HepG2 (cell line): ENCODE measurements around the gene TMCC2. TPM values are rescaled to one million over a fixed set of nuclear protein-coding genes. Genes with fewer than 3 reads are reported as not detected.
A peak's percentile ranks its signal among the peaks of the same experiment; 100 is the strongest.

ENCODE experiments used
- BCLAF1 ChIP-seq: fragments of 450-650 bp; IDR thresholded peaks from 2 replicates; pipeline ENCODE4 v1.6.1; 2017; ENCODE audit warnings: mild to moderate bottlenecking
- ELF1 ChIP-seq: sonication (generic); formaldehyde crosslinking; IDR thresholded peaks from 2 replicates; pipeline ENCODE4 v1.4.0; 2020; ENCODE audit warnings: missing genetic modification reagents
- GFI1 ChIP-seq: sonication (generic); formaldehyde crosslinking; IDR thresholded peaks from 2 replicates; pipeline ENCODE4 v1.5.0; 2020; ENCODE audit warnings: missing genetic modification reagents, mild to moderate bottlenecking, borderline replicate concordance
- GLMP ChIP-seq: sonication (generic); formaldehyde crosslinking; IDR thresholded peaks from 2 replicates; pipeline ENCODE4 v1.9.0; 2021; ENCODE audit warnings: missing genetic modification reagents, mild to moderate bottlenecking, borderline replicate concordance
- ISL2 ChIP-seq: sonication (generic); formaldehyde crosslinking; IDR thresholded peaks from 2 replicates; pipeline ENCODE4 v1.5.0; 2020; ENCODE audit warnings: missing genetic modification reagents
- MIER3 ChIP-seq: IDR thresholded peaks from 2 replicates; pipeline ENCODE4 v1.6.1; 2016; ENCODE audit warnings: missing compliant biosample characterization, borderline replicate concordance
- NR1H2 ChIP-seq: sonication (generic); formaldehyde crosslinking; IDR thresholded peaks from 2 replicates; pipeline ENCODE4 v1.8.1; 2022; ENCODE audit warnings: low read depth, missing genetic modification reagents, borderline replicate concordance
- NRL ChIP-seq: sonication (generic); formaldehyde crosslinking; IDR thresholded peaks from 2 replicates; pipeline ENCODE4 v1.5.0; 2020; ENCODE audit warnings: missing genetic modification reagents, mild to moderate bottlenecking, moderate library complexity, borderline replicate concordance
- PHF5A ChIP-seq: IDR thresholded peaks from one replicate; pipeline ENCODE4 v1.6.1; 2018; ENCODE audit warnings: low read depth, missing genetic modification reagents; ENCODE audit not compliant: unreplicated experiment
- SALL2 ChIP-seq: sonication (generic); formaldehyde crosslinking; IDR thresholded peaks from 2 replicates; pipeline ENCODE4 v1.8.1; 2023; ENCODE audit warnings: mild to moderate bottlenecking, missing genetic modification reagents, inconsistent platforms
- ZBTB33 ChIP-seq: sonication (generic); formaldehyde crosslinking; IDR thresholded peaks from 2 replicates; pipeline ENCODE4 v1.4.0; 2020; ENCODE audit warnings: missing genetic modification reagents
- ZNF451 ChIP-seq: sonication (generic); formaldehyde crosslinking; IDR thresholded peaks from 2 replicates; pipeline ENCODE4 v1.5.0; 2020; ENCODE audit warnings: mild to moderate bottlenecking, missing genetic modification reagents
- ZNF569 ChIP-seq: sonication (generic); formaldehyde crosslinking; IDR thresholded peaks from 2 replicates; pipeline ENCODE4 v1.5.0; 2020; ENCODE audit warnings: mild to moderate bottlenecking, missing genetic modification reagents, moderate library complexity, borderline replicate concordance
- ZNF605 ChIP-seq: sonication (generic); formaldehyde crosslinking; IDR thresholded peaks from 2 replicates; pipeline ENCODE4 v1.8.0; 2022; ENCODE audit warnings: mild to moderate bottlenecking, missing genetic modification reagents
- polyA plus RNA-seq, 8 experiments: library from polyadenylated mRNA; depleted of rRNA in 3 of 8; stranded (reverse) in 7 of 8; unstranded in 1 of 8; fragments of >200 nt; fragmentation: Illumina TruSeq in 4 of 8; extraction: Trizol in 4 of 8; gene quantifications; 2 replicates each; pipeline versions ENCODE4 v1.2.1 to v1.2.3, GENCODE V29; 2011 to 2016; ENCODE audit warnings: low read depth in 4 of 8, missing spikeins in 1 of 8, mixed read lengths in 1 of 8; ENCODE audit not compliant: insufficient read depth in 1 of 8
- total RNA-seq, 5 experiments: library from RNA; depleted of rRNA; stranded (reverse); fragments of >200 nt; fragmentation: Illumina TruSeq; extraction: Trizol; gene quantifications; 2 replicates each; pipeline ENCODE4 v1.2.3, GENCODE V29; 2016; ENCODE audit warnings: low read depth in 1 of 5
- TF ChIP-seq, protein P1 (sequence below): sonication (generic); formaldehyde crosslinking; IDR thresholded peaks from 2 replicates; pipeline ENCODE4 v1.8.1; 2022; ENCODE audit warnings: low read depth, mild to moderate bottlenecking, missing genetic modification reagents
- TF ChIP-seq, protein P2 (sequence below): sonication (generic); formaldehyde crosslinking; conservative IDR thresholded peaks from 2 replicates; pipeline ENCODE4 v1.4.0; 2020; ENCODE audit warnings: mild to moderate bottlenecking, missing genetic modification reagents, moderate library complexity

The TMCC2 gene
- total and polyA plus RNA-seq, 2 of the 13 experiments (the other 11 are each of a cell fraction or from before 2014, with no cell fraction given): 0.12 to 0.24 TPM

DNA sequence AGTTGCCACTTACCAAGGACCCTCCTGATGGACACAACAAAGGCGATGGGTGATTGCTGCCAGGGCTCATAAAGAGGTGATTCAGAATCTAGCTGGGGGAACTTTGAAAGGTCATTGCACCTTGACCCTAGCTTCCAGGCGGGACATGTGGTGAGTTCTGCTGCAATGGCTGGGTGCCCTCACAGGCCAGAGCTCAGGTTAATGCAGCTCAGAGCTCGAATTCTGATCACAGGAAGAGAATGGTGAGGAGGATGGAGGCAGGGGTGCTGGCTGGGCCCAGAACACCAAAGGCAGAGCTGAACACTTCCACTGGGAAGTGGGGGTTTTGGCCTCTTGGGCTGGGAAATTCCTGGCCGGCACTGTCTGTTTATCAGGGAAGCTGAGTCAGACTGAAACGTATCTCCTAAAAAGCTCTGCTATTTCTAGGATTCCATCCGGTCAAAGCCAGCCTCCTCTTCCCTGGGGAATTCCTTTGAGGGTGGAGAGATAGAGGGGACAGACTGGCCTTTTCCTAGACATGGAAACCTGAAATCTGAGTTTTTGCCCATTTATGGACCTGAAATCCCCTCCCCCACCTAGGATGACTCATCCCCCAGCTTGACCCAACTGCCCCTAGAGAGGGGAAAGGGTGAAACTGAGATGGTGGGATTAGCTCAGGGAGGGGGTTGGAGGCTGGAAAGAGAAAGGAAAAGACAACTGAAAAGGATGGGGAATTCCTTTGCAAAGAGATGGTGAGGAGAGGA is 66.6 kb downstream of the TMCC2 start (continued):
- TF ChIP-seq GLMP (CRISPR knock-in tag): no peak
- peak; percentile 87; the same call in 1 of the 2 replicates for TF ChIP-seq NR1H2 (CRISPR knock-in tag)
- TF ChIP-seq, protein P1, sequence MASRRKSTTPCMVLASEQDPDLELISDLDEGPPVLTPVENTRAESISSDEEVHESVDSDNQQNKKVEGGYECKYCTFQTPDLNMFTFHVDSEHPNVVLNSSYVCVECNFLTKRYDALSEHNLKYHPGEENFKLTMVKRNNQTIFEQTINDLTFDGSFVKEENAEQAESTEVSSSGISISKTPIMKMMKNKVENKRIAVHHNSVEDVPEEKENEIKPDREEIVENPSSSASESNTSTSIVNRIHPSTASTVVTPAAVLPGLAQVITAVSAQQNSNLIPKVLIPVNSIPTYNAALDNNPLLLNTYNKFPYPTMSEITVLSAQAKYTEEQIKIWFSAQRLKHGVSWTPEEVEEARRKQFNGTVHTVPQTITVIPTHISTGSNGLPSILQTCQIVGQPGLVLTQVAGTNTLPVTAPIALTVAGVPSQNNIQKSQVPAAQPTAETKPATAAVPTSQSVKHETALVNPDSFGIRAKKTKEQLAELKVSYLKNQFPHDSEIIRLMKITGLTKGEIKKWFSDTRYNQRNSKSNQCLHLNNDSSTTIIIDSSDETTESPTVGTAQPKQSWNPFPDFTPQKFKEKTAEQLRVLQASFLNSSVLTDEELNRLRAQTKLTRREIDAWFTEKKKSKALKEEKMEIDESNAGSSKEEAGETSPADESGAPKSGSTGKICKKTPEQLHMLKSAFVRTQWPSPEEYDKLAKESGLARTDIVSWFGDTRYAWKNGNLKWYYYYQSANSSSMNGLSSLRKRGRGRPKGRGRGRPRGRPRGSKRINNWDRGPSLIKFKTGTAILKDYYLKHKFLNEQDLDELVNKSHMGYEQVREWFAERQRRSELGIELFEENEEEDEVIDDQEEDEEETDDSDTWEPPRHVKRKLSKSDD: no peak
- TF ChIP-seq ELF1 (CRISPR knock-in tag): no peak
- peak; percentile 72; the same call in 1 of the 2 replicates for TF ChIP-seq SALL2 (CRISPR knock-in tag)
- TF ChIP-seq ZBTB33 (CRISPR knock-in tag): no peak
- no peak for TF ChIP-seq BCLAF1
- peak; percentile 9; the same call in 1 of the 2 replicates for TF ChIP-seq GFI1 (CRISPR knock-in tag)
- 0 out of 2 replicates have a peak, but pooled peaks have one; percentile 22 for TF ChIP-seq MIER3 (CRISPR knock-in tag)
- TF ChIP-seq, protein P2, sequence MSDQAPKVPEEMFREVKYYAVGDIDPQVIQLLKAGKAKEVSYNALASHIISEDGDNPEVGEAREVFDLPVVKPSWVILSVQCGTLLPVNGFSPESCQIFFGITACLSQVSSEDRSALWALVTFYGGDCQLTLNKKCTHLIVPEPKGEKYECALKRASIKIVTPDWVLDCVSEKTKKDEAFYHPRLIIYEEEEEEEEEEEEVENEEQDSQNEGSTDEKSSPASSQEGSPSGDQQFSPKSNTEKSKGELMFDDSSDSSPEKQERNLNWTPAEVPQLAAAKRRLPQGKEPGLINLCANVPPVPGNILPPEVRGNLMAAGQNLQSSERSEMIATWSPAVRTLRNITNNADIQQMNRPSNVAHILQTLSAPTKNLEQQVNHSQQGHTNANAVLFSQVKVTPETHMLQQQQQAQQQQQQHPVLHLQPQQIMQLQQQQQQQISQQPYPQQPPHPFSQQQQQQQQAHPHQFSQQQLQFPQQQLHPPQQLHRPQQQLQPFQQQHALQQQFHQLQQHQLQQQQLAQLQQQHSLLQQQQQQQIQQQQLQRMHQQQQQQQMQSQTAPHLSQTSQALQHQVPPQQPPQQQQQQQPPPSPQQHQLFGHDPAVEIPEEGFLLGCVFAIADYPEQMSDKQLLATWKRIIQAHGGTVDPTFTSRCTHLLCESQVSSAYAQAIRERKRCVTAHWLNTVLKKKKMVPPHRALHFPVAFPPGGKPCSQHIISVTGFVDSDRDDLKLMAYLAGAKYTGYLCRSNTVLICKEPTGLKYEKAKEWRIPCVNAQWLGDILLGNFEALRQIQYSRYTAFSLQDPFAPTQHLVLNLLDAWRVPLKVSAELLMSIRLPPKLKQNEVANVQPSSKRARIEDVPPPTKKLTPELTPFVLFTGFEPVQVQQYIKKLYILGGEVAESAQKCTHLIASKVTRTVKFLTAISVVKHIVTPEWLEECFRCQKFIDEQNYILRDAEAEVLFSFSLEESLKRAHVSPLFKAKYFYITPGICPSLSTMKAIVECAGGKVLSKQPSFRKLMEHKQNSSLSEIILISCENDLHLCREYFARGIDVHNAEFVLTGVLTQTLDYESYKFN (CRISPR knock-in tag): peak; percentile 82
- TF ChIP-seq ZNF605: no peak
- no peak for TF ChIP-seq PHF5A (CRISPR knock-in tag)
- no peak for TF ChIP-seq NRL
- no peak for TF ChIP-seq ZNF569 (CRISPR knock-in tag)
- TF ChIP-seq ZNF451: no peak
- peak; percentile 28; the same call in 1 of the 2 replicates for TF ChIP-seq ISL2 (CRISPR knock-in tag)
